ENCODE measurements around the gene FAM219A.

GRCh38 chr9:34490760-34491159 lies 32.4 kb upstream of the FAM219A start:
- TF ChIP-seq CTCF (IDR thresholded peaks at IDR 0.05; ENCODE audit: poor library complexity): no peak
- TF ChIP-seq EZH2 (IDR thresholded peaks at IDR 0.05; ENCODE audit: borderline replicate concordance): no peak

All from hepatocyte (in vitro differentiated cells).